Measurements from ENCODE around the gene EHD1. TPM values are rescaled to one million over a fixed set of nuclear protein-coding genes. Genes with fewer than 3 reads are reported as not detected.

The EHD1 gene
- total and polyA plus RNA-seq, 3 donors from 2014 or later = 230 to 455 (median 328) TPM

- Histone ChIP-seq H3K4me3 (no peak overlapping the region), H3K4me1 (peaks cover 27% of the 10 kb centered on the region), H3K27me3 (no peaks in the 10 kb centered on the region), H3K9me3 (no peaks in the 10 kb centered on the region), H3K27ac (no peak overlapping the region), H3K36me3 (ENCODE audit: low read depth, missing control alignments) (no peaks in the 10 kb centered on the region)
- 87% methylated on average over 8 of the region's 8 CpGs for WGBS, 2 donors
- no peak for DNase-seq
- TF ChIP-seq POLR2A (IDR thresholded peaks at IDR 0.05) (no peak), CTCF (IDR thresholded peaks at IDR 0.05) (no peak)
- intact Hi-C loops (cut with DNase I; ENCODE audit: low total_unique reads) = no loop called here
These were observed 41.2 kb upstream of the EHD1 start for GRCh38 chr11:64919627-64920026.

- H3K4me3 ChIP-seq = peak overlapping the region; percentile 44 to 89
- peak; percentile 54 for DNase-seq
- H3K27me3 ChIP-seq = no peaks in the 10 kb centered on the region
- TF ChIP-seq CTCF (IDR thresholded peaks at IDR 0.05) (peak in 1 of 3 experiments; percentile 5), POLR2A (IDR thresholded peaks at IDR 0.05) (no peak)
- no peaks in the 10 kb centered on the region for H3K36me3 ChIP-seq (ENCODE audit: low read depth, missing control alignments)
- 22 to 32% methylated on average over 4 of the region's 4 CpGs for WGBS, 2 donors
- peaks cover 19% of the 10 kb centered on the region for H3K4me1 ChIP-seq
- H3K9me3 ChIP-seq = no peaks in the 10 kb centered on the region
- intact Hi-C loops (cut with DNase I; ENCODE audit: low total_unique reads) = no loop called here
- peak overlapping the region; percentile 28 to 88 for H3K27ac ChIP-seq
These were observed 39.6 kb upstream of the EHD1 start for GRCh38 chr11:64918017-64918416.

- Histone ChIP-seq H3K27me3 (no peaks in the 10 kb centered on the region), H3K4me1 (peaks cover 19% of the 10 kb centered on the region), H3K27ac (peak overlapping the region; percentile 28 to 88), H3K4me3 (peak overlapping the region; percentile 44 to 89), H3K9me3 (no peaks in the 10 kb centered on the region), H3K36me3 (ENCODE audit: low read depth, missing control alignments) (no peaks in the 10 kb centered on the region)
- no peak for DNase-seq
- TF ChIP-seq POLR2A (IDR thresholded peaks at IDR 0.05) (no peak), CTCF (IDR thresholded peaks at IDR 0.05) (no peak)
- intact Hi-C loops (cut with DNase I; ENCODE audit: low total_unique reads) = no loop called here
- 2 to 6% methylated on average over 6 of the region's 6 CpGs for whole genome bisulfite sequencing, 2 donors
These were observed 39.2 kb upstream of the EHD1 start for GRCh38 chr11:64917663-64917995.

GRCh38 chr11:64916775-64917662 is 38.6 kb upstream of the EHD1 start, which contains the start of gene ATG2A:
Gene ATG2A (minus strand): TSS chr11:64917209. CDS start chr11:64917135, 74 bp downstream.
- no peaks in the 10 kb centered on the region for H3K27me3 ChIP-seq
- peak; percentile 100 for DNase-seq
- TF ChIP-seq POLR2A (IDR thresholded peaks at IDR 0.05) = peak; percentile 73
- TF ChIP-seq CTCF (IDR thresholded peaks at IDR 0.05) = peak in 2 of 3 experiments; percentile 20 to 30
- H3K4me1 ChIP-seq = peaks cover 19% of the 10 kb centered on the region
- H3K4me3 ChIP-seq = peak within 1 kb of the TSS; percentile 71 to 89
- H3K9me3 ChIP-seq = no peaks in the 10 kb centered on the region
- no peaks in the 10 kb centered on the region for H3K36me3 ChIP-seq (ENCODE audit: low read depth, missing control alignments)
- H3K27ac ChIP-seq = peak within 1 kb of the TSS; percentile 79 to 88
- intact Hi-C loops (cut with DNase I; ENCODE audit: low total_unique reads) = no loop called here
- 0 to 1% methylated on average over 12 to 35 of the region's 57 CpGs for WGBS, 2 donors

All from testis (tissue), 3 donors.